Activated T-helper 17 cell treated with anti-CD3 and anti-CD28 coated beads, Interleukin-2, amount 50 U/mL, for 72 hours (primary cell): ENCODE measurements around the gene ZNF460. TPM values are rescaled to one million over a fixed set of nuclear protein-coding genes. Genes with fewer than 3 reads are reported as not detected.
"Not testable (repeated sequence)": the region's sequence is repeated elsewhere in the genome, so short reads cannot be mapped to it uniquely, and the experiment has no call there.

Experiments
- ATAC-seq: fragments of 150-1000 bp; cut with Tn5 transposase; replicated peaks from 2 replicates; pipeline ENCODE4 v1.10.0; 2021; ENCODE audit warnings: mild to moderate bottlenecking, moderate library complexity
- H3K27ac Mint-ChIP-seq: one replicate; pipeline ENCODE4 v1.8.0; 2022; ENCODE audit warnings: mixed read lengths
- H3K27me3 Mint-ChIP-seq: one replicate; pipeline ENCODE4 v1.8.0; 2022; ENCODE audit warnings: mixed read lengths
- H3K36me3 Mint-ChIP-seq: one replicate; pipeline ENCODE4 v1.8.0; 2022; ENCODE audit warnings: low read depth, mild to moderate bottlenecking, mixed read lengths
- H3K4me1 Mint-ChIP-seq: one replicate; pipeline ENCODE4 v1.8.0; 2022; ENCODE audit warnings: mixed read lengths
- H3K4me3 Mint-ChIP-seq: one replicate; pipeline ENCODE4 v1.8.0; 2022; ENCODE audit warnings: mild to moderate bottlenecking, mixed read lengths
- H3K9me3 Mint-ChIP-seq: one replicate; pipeline ENCODE4 v1.8.0; 2022; ENCODE audit warnings: mixed read lengths
- total RNA-seq, 2 donors: library from RNA; stranded (reverse); gene quantifications; one replicate each; pipeline ENCODE4 v1.2.3, GENCODE V29; 2022

ZNF460 gene
- total RNA-seq = 100 to 1,000 TPM in 1 of 2 donors, 10 to 100 TPM in 1; 90.0 to 130 TPM

DNA sequence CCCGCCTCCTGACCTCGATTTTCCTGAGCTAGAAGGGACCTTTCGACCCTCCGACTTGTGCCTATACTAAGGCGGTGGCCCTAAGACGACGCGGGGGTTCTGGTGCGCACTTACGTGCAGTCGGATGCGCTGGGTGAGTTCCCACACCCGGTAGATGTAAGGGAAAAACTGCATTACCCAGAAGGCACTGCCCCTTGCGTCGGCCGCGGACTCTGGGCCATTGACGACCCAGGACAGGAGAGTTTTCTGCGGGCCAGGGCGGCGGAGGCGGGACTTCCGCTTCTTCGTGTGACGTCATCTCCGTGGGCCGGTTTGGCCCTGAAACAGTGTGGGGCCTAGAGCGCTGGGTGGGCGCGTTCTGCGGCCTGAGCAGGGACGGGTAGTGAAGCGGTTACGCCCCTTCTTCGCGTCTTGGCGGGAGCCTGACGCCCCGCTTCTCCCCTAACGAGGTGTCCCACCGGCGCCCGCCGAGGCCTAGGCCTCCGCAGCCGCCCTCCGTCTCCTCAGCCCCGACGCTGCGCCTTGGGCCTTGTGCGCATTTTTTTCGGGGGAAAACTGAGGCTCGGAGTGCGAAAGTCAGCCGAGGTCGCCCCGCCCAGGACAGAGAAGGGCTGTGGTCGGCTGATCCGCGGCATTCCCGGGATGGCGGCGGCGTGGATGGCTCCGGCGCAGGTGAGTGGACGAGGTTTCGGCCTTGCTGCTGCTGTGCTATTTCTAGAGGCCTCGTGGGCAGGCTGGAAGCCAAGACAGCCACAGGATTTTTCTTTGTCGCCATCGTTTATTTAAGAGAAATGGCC, at the start of gene ZNF460:
Gene ZNF460 (plus strand): TSS at position 321 of the 797 bp plus-strand sequence. CDS start 322 bp downstream, at position 643.
- Mint-ChIP-seq H3K9me3 (no peaks in the 10 kb centered on the region), H3K36me3 (peaks cover 17% of the 10 kb centered on the region), H3K27me3 (no peaks in the 10 kb centered on the region), H3K4me3 (no peak within 1 kb of the TSS), H3K27ac (no peak within 1 kb of the TSS), H3K4me1 (peaks cover 16% of the 10 kb centered on the region)
- peak; percentile 73 for ATAC-seq

DNA sequence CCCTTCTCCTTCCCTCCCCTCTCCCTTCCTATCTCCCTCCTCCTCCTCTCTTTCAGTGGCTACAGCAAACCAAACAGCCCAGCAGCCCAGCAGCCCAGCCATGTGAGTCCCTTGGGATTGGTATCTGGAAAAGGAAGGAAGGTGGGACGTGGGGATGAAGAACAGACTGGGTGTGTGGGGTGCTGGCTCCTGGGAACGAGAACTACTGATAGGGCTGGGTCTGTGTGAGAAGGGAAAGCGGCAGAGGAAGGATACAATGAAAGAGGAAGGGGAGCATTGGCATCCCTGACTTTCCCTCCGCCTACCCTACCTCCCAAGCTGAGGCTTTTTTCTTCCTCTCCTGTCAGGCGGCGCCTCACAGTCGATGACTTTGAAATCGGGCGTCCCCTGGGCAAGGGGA, 48.6 kb upstream of the ZNF460 start:
- Mint-ChIP-seq H3K9me3 (no peaks in the 10 kb centered on the region), H3K4me3 (no peak overlapping the region), H3K36me3 (no peaks in the 10 kb centered on the region), H3K27me3 (no peaks in the 10 kb centered on the region), H3K27ac (no peak overlapping the region), H3K4me1 (no peaks in the 10 kb centered on the region)
- no peak for ATAC-seq

GRCh38 chr19:57233207-57233606, 47.1 kb upstream of the ZNF460 start:
- Mint-ChIP-seq H3K36me3 (no peaks in the 10 kb centered on the region), H3K4me3 (no peak overlapping the region), H3K27me3 (no peaks in the 10 kb centered on the region), H3K9me3 (no peaks in the 10 kb centered on the region), H3K27ac (no peak overlapping the region), H3K4me1 (no peaks in the 10 kb centered on the region)
- ATAC-seq = no peak

DNA sequence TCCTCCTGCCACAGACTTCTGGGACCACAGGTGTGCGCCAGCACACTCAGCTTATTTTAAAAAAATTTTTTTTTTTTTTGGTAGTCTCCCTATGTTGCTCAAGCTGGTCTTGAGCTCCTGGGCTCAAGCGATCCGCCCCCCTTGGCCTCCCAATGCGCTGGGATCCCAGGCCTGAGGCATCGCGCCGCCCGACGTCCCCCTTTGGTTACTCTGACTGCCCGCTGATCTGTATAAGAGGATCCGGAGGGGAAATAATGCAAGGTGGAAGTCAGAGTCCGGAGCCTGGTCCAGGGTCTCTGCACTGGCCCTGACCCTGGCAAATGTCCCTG, 40.3 kb upstream of the ZNF460 start:
- ATAC-seq = no peak
- Mint-ChIP-seq H3K27ac (peak overlapping the region; percentile 89), H3K4me1 (peaks cover 12% of the 10 kb centered on the region), H3K9me3 (no peaks in the 10 kb centered on the region), H3K36me3 (peaks cover 16% of the 10 kb centered on the region), H3K4me3 (peak overlapping the region; percentile 87), H3K27me3 (no peaks in the 10 kb centered on the region)

GRCh38 chr19:57240311-57241090, 39.8 kb upstream of the ZNF460 start, which contains the start of gene ZNF805:
Gene ZNF805, plus strand, starts transcription at chr19:57240632. Its CDS starts 260 bp downstream, at chr19:57240892.
- ATAC-seq = peak; percentile 99
- peaks cover 12% of the 10 kb centered on the region for H3K4me1 Mint-ChIP-seq
- H3K9me3 Mint-ChIP-seq = no peaks in the 10 kb centered on the region
- H3K4me3 Mint-ChIP-seq = peak within 1 kb of the TSS; percentile 87
- no peaks in the 10 kb centered on the region for H3K27me3 Mint-ChIP-seq
- peak within 1 kb of the TSS; percentile 89 for H3K27ac Mint-ChIP-seq
- H3K36me3 Mint-ChIP-seq = peaks cover 22% of the 10 kb centered on the region

GRCh38 chr19:57241176-57241575, 39.1 kb upstream of the ZNF460 start:
- Mint-ChIP-seq H3K36me3 (peaks cover 28% of the 10 kb centered on the region), H3K27me3 (no peaks in the 10 kb centered on the region), H3K4me3 (peak overlapping the region; percentile 87)

GRCh38 chr19:57242821-57243220, 37.5 kb upstream of the ZNF460 start:
- no peaks in the 10 kb centered on the region for H3K9me3 Mint-ChIP-seq
- H3K36me3 Mint-ChIP-seq = peaks cover 45% of the 10 kb centered on the region
- H3K27me3 Mint-ChIP-seq = no peaks in the 10 kb centered on the region
- H3K4me3 Mint-ChIP-seq = no peak overlapping the region
- peaks cover 12% of the 10 kb centered on the region for H3K4me1 Mint-ChIP-seq
- peak overlapping the region; percentile 56 for H3K27ac Mint-ChIP-seq
- no peak for ATAC-seq

More at GRCh38 chr19:57241176-57241575, 39.1 kb upstream of the ZNF460 start:
- Mint-ChIP-seq H3K4me1 (peaks cover 12% of the 10 kb centered on the region), H3K9me3 (no peaks in the 10 kb centered on the region), H3K27ac (peak overlapping the region; percentile 89)
- ATAC-seq = no peak

DNA sequence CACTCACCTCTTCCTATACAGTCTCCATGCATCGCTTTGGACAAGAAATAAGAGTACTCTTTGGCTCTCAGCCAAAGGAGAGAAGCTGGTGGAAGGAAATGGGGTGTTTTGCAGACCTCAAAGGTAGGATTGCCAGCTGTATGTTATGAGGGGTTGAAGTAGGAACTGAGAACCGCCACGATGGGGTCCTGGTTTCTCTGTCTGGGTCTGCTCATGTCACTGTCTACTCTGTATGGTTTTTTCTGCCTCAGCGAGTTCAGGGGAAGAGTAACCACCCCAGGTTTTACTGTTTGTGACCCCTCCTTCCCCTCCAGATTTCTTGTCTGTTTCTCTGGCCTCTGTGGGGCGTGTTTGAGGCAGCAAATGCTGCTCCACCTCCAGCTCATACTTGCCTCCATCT, 35.8 kb upstream of the ZNF460 start:
- Mint-ChIP-seq H3K9me3 (no peaks in the 10 kb centered on the region), H3K27ac (peak overlapping the region; percentile 22), H3K27me3 (no peaks in the 10 kb centered on the region), H3K36me3 (peaks cover 62% of the 10 kb centered on the region), H3K4me3 (no peak overlapping the region), H3K4me1 (peaks cover 12% of the 10 kb centered on the region)
- ATAC-seq = no peak

DNA sequence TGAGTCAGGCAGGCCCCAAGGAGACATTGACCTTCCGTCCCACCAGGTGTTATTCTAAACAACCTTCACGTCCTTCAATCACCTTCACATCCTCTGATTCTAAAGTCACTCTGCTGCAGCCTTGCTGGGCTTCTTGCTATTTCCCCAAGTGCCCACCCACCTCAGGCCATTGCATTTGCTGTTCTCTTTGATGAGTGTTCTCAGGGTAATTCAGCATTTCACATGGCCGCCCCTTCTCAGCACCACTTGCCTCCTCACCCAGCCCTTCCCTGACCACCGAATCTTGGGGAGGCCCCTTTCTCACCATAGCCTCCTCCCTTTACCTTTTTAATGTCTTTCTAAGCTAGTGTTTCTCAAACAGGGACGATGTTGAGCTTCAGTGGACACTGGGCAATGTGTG, 35.2 kb upstream of the ZNF460 start:
- H3K27me3 Mint-ChIP-seq = no peaks in the 10 kb centered on the region
- peaks cover 12% of the 10 kb centered on the region for H3K4me1 Mint-ChIP-seq
- H3K4me3 Mint-ChIP-seq = no peak overlapping the region
- no peak for ATAC-seq
- no peaks in the 10 kb centered on the region for H3K9me3 Mint-ChIP-seq
- H3K36me3 Mint-ChIP-seq = peaks cover 67% of the 10 kb centered on the region
- peak overlapping the region; percentile 22 for H3K27ac Mint-ChIP-seq

- Mint-ChIP-seq H3K27me3 (no peaks in the 10 kb centered on the region), H3K4me3 (no peak overlapping the region), H3K9me3 (no peaks in the 10 kb centered on the region), H3K27ac (no peak overlapping the region), H3K36me3 (peaks cover 76% of the 10 kb centered on the region), H3K4me1 (peaks cover 12% of the 10 kb centered on the region)
- ATAC-seq = no peak
Observed at GRCh38 chr19:57245959-57246358, 34.3 kb upstream of the ZNF460 start.

DNA sequence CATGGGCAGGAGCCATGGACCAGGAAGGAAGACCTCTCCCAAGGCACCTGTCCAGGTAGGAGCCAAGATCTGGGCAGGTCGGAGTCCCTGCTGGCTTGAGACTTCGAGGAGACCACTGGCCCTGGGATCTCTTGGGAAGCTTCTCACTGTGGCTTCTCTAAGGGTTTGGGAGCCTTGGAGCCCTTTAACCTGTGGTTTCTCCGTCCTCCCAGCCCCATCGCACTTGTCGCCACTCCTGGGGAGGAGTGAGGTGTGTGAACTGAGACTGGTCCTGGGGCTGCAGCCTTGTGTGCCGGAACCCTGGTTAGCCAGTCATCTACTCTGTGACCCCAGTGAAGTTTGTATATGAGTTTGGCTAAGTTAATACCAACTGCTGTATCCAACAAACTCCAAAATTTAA, 31.6 kb upstream of the ZNF460 start:
- H3K9me3 Mint-ChIP-seq = no peaks in the 10 kb centered on the region
- H3K4me3 Mint-ChIP-seq = no peak overlapping the region
- no peak for ATAC-seq
- H3K27ac Mint-ChIP-seq = no peak overlapping the region
- H3K27me3 Mint-ChIP-seq = no peaks in the 10 kb centered on the region
- H3K36me3 Mint-ChIP-seq = peaks cover 100% of the 10 kb centered on the region
- peaks cover 2% of the 10 kb centered on the region for H3K4me1 Mint-ChIP-seq

DNA sequence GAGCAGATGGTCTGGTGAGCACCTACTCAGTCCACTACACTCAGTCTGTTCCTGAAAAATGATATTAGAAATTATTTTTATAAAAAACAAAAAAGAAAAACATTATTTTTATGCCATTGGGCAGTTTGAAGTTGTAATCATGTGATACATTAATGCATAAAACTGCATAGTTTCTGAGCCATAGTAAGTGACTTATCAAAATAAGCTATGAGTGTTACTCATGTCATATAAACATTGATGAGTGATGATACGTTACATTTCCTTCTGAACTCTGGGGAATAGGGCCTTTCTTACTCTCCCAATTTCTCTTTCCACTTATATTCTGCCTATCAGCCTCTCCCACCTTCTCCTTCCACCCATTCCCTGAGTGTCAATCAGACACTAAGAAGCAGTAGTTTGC, 31.0 kb upstream of the ZNF460 start:
- Mint-ChIP-seq H3K27ac (no peak overlapping the region), H3K36me3 (peaks cover 100% of the 10 kb centered on the region), H3K27me3 (no peaks in the 10 kb centered on the region), H3K4me3 (no peak overlapping the region), H3K9me3 (no peaks in the 10 kb centered on the region), H3K4me1 (no peaks in the 10 kb centered on the region)
- no peak for ATAC-seq

DNA sequence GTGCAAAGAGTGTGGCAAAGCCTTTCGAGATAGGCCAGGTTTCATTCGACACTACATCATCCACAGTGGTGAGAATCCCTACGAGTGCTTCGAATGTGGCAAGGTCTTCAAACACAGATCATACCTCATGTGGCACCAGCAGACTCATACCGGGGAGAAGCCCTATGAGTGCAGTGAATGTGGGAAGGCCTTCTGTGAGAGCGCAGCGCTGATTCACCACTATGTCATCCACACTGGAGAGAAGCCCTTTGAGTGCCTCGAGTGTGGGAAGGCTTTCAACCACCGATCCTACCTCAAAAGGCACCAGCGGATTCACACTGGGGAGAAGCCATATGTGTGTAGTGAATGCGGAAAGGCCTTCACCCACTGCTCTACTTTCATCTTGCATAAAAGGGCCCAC, 26.5 kb upstream of the ZNF460 start:
- not testable (repeated sequence) for H3K4me1 Mint-ChIP-seq, H3K9me3 Mint-ChIP-seq, H3K27me3 Mint-ChIP-seq, H3K27ac Mint-ChIP-seq, H3K4me3 Mint-ChIP-seq
- peaks cover 94% of the 10 kb centered on the region for H3K36me3 Mint-ChIP-seq
- ATAC-seq = peak; percentile 98

- no peak for ATAC-seq
- Mint-ChIP-seq H3K27ac (no peak overlapping the region), H3K36me3 (peaks cover 48% of the 10 kb centered on the region), H3K9me3 (peaks cover 14% of the 10 kb centered on the region), H3K27me3 (no peaks in the 10 kb centered on the region), H3K4me1 (peaks cover 6% of the 10 kb centered on the region), H3K4me3 (no peak overlapping the region)
Observed at GRCh38 chr19:57262044-57262443, 18.2 kb upstream of the ZNF460 start.

DNA sequence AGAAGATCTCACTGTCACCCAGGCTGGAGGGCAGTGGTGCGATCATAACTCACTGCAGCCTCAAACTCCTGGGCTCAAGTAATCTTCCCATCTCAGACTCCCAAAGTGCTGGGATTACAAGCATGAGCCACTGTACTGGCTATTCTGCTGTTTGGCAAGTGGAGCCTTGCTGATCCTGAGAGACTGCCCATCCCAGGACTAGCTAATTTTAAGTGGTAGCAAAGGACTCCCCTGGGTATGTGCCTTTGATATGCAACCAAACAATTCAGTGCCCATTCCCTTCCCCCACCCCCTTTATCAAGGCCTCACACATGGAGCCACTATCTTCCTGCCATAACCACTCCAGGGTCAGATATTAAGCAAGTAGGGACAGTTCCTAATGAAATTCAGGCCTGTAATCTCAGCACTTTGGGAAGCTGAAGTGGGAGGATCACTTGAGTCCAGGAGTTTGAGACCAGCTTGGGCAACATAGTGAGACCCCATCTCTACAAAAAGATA, 17.0 kb upstream of the ZNF460 start:
- Mint-ChIP-seq H3K36me3 (peaks cover 43% of the 10 kb centered on the region), H3K9me3 (peaks cover 17% of the 10 kb centered on the region), H3K27ac (no peak overlapping the region), H3K4me1 (peaks cover 6% of the 10 kb centered on the region), H3K27me3 (no peaks in the 10 kb centered on the region), H3K4me3 (no peak overlapping the region)
- no peak for ATAC-seq
